MCF 10A (cell line): ENCODE data around the gene BTBD6. TPM values are rescaled to one million over a fixed set of nuclear protein-coding genes. Genes with fewer than 3 reads are reported as not detected.
A peak's percentile ranks its signal among the peaks of the same experiment; 100 is the strongest.

Experiments
- BruUV-seq: library from RNA; stranded (reverse); fragments of 400-500 nt; replicated peaks from 2 replicates; lab custom pipeline; 2021; lab: Mats Ljungman, UMichigan
- CTCF ChIA-PET: fragments of 300-600 bp; sonication (Branson Sonifier 250); formaldehyde crosslinking; extraction: SDS; loops from one replicate; lab custom pipeline; 2021; ENCODE audit warnings: antibody characterized with exemption, inconsistent platforms; lab: Yijun Ruan, JAX
- POLR2A ChIA-PET: fragments of 300-600, 350-650 bp; sonication (Branson Sonifier 250); formaldehyde crosslinking; extraction: SDS; loops from one replicate; lab custom pipeline; 2020; ENCODE audit warnings: antibody characterized with exemption, inconsistent platforms; lab: Yijun Ruan, JAX
- DNase-seq: peaks from one replicate; pipeline ENCODE4 v3.0.0-alpha.2; 2018; ENCODE audit not compliant: unreplicated experiment
- H3K27ac Mint-ChIP-seq: one replicate; pipeline ENCODE4 v1.8.0; 2022; ENCODE audit warnings: mild to moderate bottlenecking, low read depth, mixed read lengths; ENCODE audit not compliant: unreplicated experiment
- H3K27me3 Mint-ChIP-seq: one replicate; pipeline ENCODE4 v1.8.0; 2022; ENCODE audit warnings: mixed read lengths; ENCODE audit not compliant: insufficient read depth, unreplicated experiment
- H3K36me3 Mint-ChIP-seq: one replicate; pipeline ENCODE4 v1.8.0; 2022; ENCODE audit warnings: mild to moderate bottlenecking, moderate library complexity, mixed read lengths; ENCODE audit not compliant: insufficient read depth, unreplicated experiment
- H3K4me1 Mint-ChIP-seq: one replicate; pipeline ENCODE4 v1.8.0; 2022; ENCODE audit warnings: mixed read lengths; ENCODE audit not compliant: insufficient read depth, unreplicated experiment
- H3K4me3 Mint-ChIP-seq: one replicate; pipeline ENCODE4 v1.8.0; 2022; ENCODE audit warnings: mild to moderate bottlenecking, moderate library complexity, mixed read lengths; ENCODE audit not compliant: unreplicated experiment
- H3K9me3 Mint-ChIP-seq: one replicate; pipeline ENCODE4 v1.8.0; 2022; ENCODE audit warnings: mixed read lengths; ENCODE audit not compliant: unreplicated experiment
- CTCF ChIP-seq: fragments of 200-600 bp; IDR thresholded peaks from one replicate; pipeline ENCODE4 v1.8.0; 2022; ENCODE audit warnings: antibody characterized with exemption, mild to moderate bottlenecking; ENCODE audit not compliant: unreplicated experiment
- intact Hi-C: fragments of 100-400 bp; cut with micrococcal nuclease; formaldehyde crosslinking; loops from 2 replicates; pipeline ENCODE4 v1.14.1; 2022
- total RNA-seq: library from RNA; stranded (reverse); gene quantifications from 2 replicates; pipeline ENCODE4 v1.2.3, GENCODE V29; 2022

The BTBD6 gene
- total RNA-seq, 1 experiment from 2014 or later = 24.5 TPM

- ChIA-PET CTCF (interaction anchor here (0.9 to 1.7 kb wide), 2 partner anchors 21 to 77 kb away, joined by 3 to 7 read pairs; no protein-coding TSS in a partner anchor), POLR2A (interaction anchor here (0.9 kb wide), 1 partner anchor 193 kb away, joined by 3 read pairs; no protein-coding TSS in a partner anchor)
- Mint-ChIP-seq H3K9me3 (no peaks in the 10 kb centered on the region), H3K36me3 (peaks cover 27% of the 10 kb centered on the region), H3K27ac (no peak overlapping the region), H3K4me3 (no peak overlapping the region), H3K4me1 (peaks cover 6% of the 10 kb centered on the region), H3K27me3 (no peaks in the 10 kb centered on the region)
- intact Hi-C loops = loop anchor here (2.0 to 5.0 kb wide), 2 partner anchors 72 to 304 kb away; no protein-coding TSS in a partner anchor
- no peak for DNase-seq
- TF ChIP-seq CTCF = no peak
- BruUV-seq = no TSS peak
Observed at GRCh38 chr14:105280525-105280924, 32.2 kb downstream of the BTBD6 start.

- H3K27me3 Mint-ChIP-seq = no peaks in the 10 kb centered on the region
- POLR2A ChIA-PET = no interaction called here
- H3K27ac Mint-ChIP-seq = no peak overlapping the region
- intact Hi-C loops = loop anchor here (1.0 to 5.0 kb wide), 3 partner anchors 71 to 305 kb away; no protein-coding TSS in a partner anchor
- no peaks in the 10 kb centered on the region for H3K9me3 Mint-ChIP-seq
- peak; percentile 62 for TF ChIP-seq CTCF
- H3K4me3 Mint-ChIP-seq = no peak overlapping the region
- H3K4me1 Mint-ChIP-seq = peaks cover 6% of the 10 kb centered on the region
- CTCF ChIA-PET = interaction anchor here (0.6 to 2.5 kb wide), 12 partner anchors 8 to 529 kb away, joined by 3 to 14 read pairs (median 4); no protein-coding TSS in a partner anchor
- H3K36me3 Mint-ChIP-seq = peaks cover 35% of the 10 kb centered on the region
- DNase-seq = peak; percentile 73
- no TSS peak for BruUV-seq
Observed at GRCh38 chr14:105281371-105282097, 33.2 kb downstream of the BTBD6 start.

- no peaks in the 10 kb centered on the region for H3K9me3 Mint-ChIP-seq
- no peak for TF ChIP-seq CTCF
- no peaks in the 10 kb centered on the region for H3K27me3 Mint-ChIP-seq
- H3K4me1 Mint-ChIP-seq = peaks cover 6% of the 10 kb centered on the region
- intact Hi-C loops = loop anchor here (1.0 to 5.0 kb wide), 2 partner anchors 70 to 192 kb away; no protein-coding TSS in a partner anchor
- BruUV-seq = no TSS peak
- peaks cover 41% of the 10 kb centered on the region for H3K36me3 Mint-ChIP-seq
- POLR2A ChIA-PET = no interaction called here
- no peak overlapping the region for H3K27ac Mint-ChIP-seq
- CTCF ChIA-PET = interaction anchor here (0.6 to 2.5 kb wide), 11 partner anchors 11 to 191 kb away, joined by 3 to 14 read pairs (median 3); no protein-coding TSS in a partner anchor
- DNase-seq = no peak
- no peak overlapping the region for H3K4me3 Mint-ChIP-seq
Observed at GRCh38 chr14:105282098-105282725, 33.9 kb downstream of the BTBD6 start.

GRCh38 chr14:105283028-105283427, 34.7 kb downstream of the BTBD6 start:
- no TSS peak for BruUV-seq
- DNase-seq = no peak
- H3K27ac Mint-ChIP-seq = no peak overlapping the region
- no peak overlapping the region for H3K4me3 Mint-ChIP-seq
- ChIA-PET CTCF (interaction anchor here (0.6 to 2.5 kb wide), 6 partner anchors 10 to 1137 kb away, joined by 3 to 8 read pairs (median 3); no protein-coding TSS in a partner anchor), POLR2A (interaction anchor here (0.6 kb wide), 1 partner anchor 158 kb away, joined by 4 read pairs; no protein-coding TSS in a partner anchor)
- H3K4me1 Mint-ChIP-seq = peaks cover 6% of the 10 kb centered on the region
- intact Hi-C loops = loop anchor here (5.0 kb wide), 1 partner anchor 69 kb away; no protein-coding TSS in a partner anchor
- H3K36me3 Mint-ChIP-seq = peaks cover 39% of the 10 kb centered on the region
- H3K9me3 Mint-ChIP-seq = no peaks in the 10 kb centered on the region
- TF ChIP-seq CTCF = no peak
- no peaks in the 10 kb centered on the region for H3K27me3 Mint-ChIP-seq
